Stomach (tissue), 9 donors: Measurements from ENCODE around the gene PRR23A. TPM values are rescaled to one million over a fixed set of nuclear protein-coding genes. Genes with fewer than 3 reads are reported as not detected.

Source experiments
- DNase-seq, 2 donors: peaks; one replicate each; pipeline versions ENCODE4 v3.0.0 to v3.0.0-alpha.2; 2013 to 2019
- H3K27ac ChIP-seq, 5 donors: fragments of 200-600 bp in 4 of 5; sonication (generic) in 4 of 5; one replicate each; pipeline ENCODE4 v1.5.1; 2013 to 2019; ENCODE audit warnings: mild to moderate bottlenecking in 1 of 5, moderate library complexity in 1 of 5
- H3K27me3 ChIP-seq, 3 donors: fragments of 200-600 bp; sonication (generic); one replicate each; pipeline ENCODE4 v1.5.1; 2017 to 2019; ENCODE audit warnings: mixed run types in 1 of 3
- H3K36me3 ChIP-seq, 4 donors: fragments of 200-600 bp; sonication (generic); 1 replicate in 3 of 4; 2 replicates in 1 of 4; pipeline ENCODE4 v1.5.1; 2016 to 2019
- H3K4me1 ChIP-seq, 4 donors: fragments of 200-600 bp; sonication (generic); one replicate each; pipeline ENCODE4 v1.5.1; 2016 to 2019
- H3K4me3 ChIP-seq, 4 donors: fragments of 200-600 bp; sonication (generic) in 3 of 4; one replicate each; pipeline ENCODE4 v1.5.1; 2016 to 2019; ENCODE audit warnings: mild to moderate bottlenecking in 1 of 4
- H3K9me3 ChIP-seq, 4 donors: fragments of 200-600 bp; sonication (generic); one replicate each; pipeline ENCODE4 v1.5.1; 2016 to 2019
- CTCF ChIP-seq, 7 experiments: fragments of 450-650 bp in 4 of 7; fragments of 200-600 bp in 3 of 7; sonication (generic) in 3 of 7; IDR thresholded peaks; one replicate each; pipeline ENCODE4 v1.5.1; 2016 to 2019; ENCODE audit warnings: antibody characterized with exemption in 7 of 7, control low read depth in 2 of 7, mild to moderate bottlenecking in 1 of 7
- EP300 ChIP-seq: sonication (generic); formaldehyde crosslinking; IDR thresholded peaks from one replicate; pipeline ENCODE4 v1.6.1; 2017; ENCODE audit warnings: antibody characterized with exemption
- POLR2A ChIP-seq, 4 donors: fragments of 450-650 bp; IDR thresholded peaks; one replicate each; pipeline ENCODE4 v1.6.1; 2016; ENCODE audit warnings: antibody characterized with exemption in 4 of 4, control low read depth in 2 of 4, mild to moderate bottlenecking in 1 of 4, moderate library complexity in 1 of 4
- POLR2AphosphoS5 ChIP-seq, 3 donors: sonication (generic); formaldehyde crosslinking; IDR thresholded peaks; one replicate each; pipeline ENCODE4 v1.6.1; 2016; ENCODE audit warnings: antibody characterized with exemption in 3 of 3
- WGBS, 5 donors: extraction: QIAGEN DNeasy Blood & Tissue Kit in 3 of 5; methylation state at CpG; one replicate each; pipeline versions ENCODE4 v1.1.5 to v1.1.7; 2013 to 2018; 5-methylcytosine and 5-hydroxymethylcytosine counted together
- intact Hi-C: fragments of 100-400 bp; cut with DNase I; formaldehyde crosslinking; loops from one replicate; pipeline ENCODE4 v1.15.1; 2023; ENCODE audit warnings: low total_unique reads
- polyA plus RNA-seq, 3 donors: library from polyadenylated mRNA; stranded (reverse); fragments of 200-250 nt; gene quantifications; one replicate each; pipeline ENCODE4 v1.2.3, GENCODE V29; 2013
- total RNA-seq, 5 donors: library from RNA; depleted of rRNA; stranded (reverse); fragments of >200 nt; gene quantifications; one replicate each; pipeline versions ENCODE4 v1.1.0 to v1.2.3, GENCODE V29; 2014 to 2016
- donor health status: healthy with polysubstance abuse.
- donor health status: Bipolar disorder and iron deficiency.
- donor health status: healthy.

The PRR23A gene
- total and polyA plus RNA-seq, 8 donors: not detected

- no peak for TF ChIP-seq EP300
- no peak for TF ChIP-seq CTCF (IDR thresholded peaks at IDR 0.05)
- Histone ChIP-seq H3K9me3 (no peaks in the 10 kb centered on the region), H3K4me3 (no peak overlapping the region), H3K27me3 (no peaks in the 10 kb centered on the region), H3K27ac (no peak overlapping the region), H3K36me3 (no peaks in the 10 kb centered on the region), H3K4me1 (no peaks in the 10 kb centered on the region)
- no peak for DNase-seq
- intact Hi-C loops: no loop called here
- 74 to 95% (median 83%) methylated on average over 2 of the region's 2 CpGs for WGBS, 5 donors
Measured at GRCh38 chr3:138987181-138987580, 18.9 kb downstream of the PRR23A start.

GRCh38 chr3:138985932-138986331 is 20.1 kb downstream of the PRR23A start:
- Histone ChIP-seq H3K27me3 (no peaks in the 10 kb centered on the region), H3K36me3 (no peaks in the 10 kb centered on the region), H3K4me1 (no peaks in the 10 kb centered on the region), H3K4me3 (no peak overlapping the region), H3K9me3 (no peaks in the 10 kb centered on the region), H3K27ac (no peak overlapping the region)
- DNase-seq: no peak
- 48 to 69% (median 58%) methylated on average over 4 of the region's 4 CpGs for WGBS, 5 donors
- intact Hi-C loops: no loop called here
- TF ChIP-seq CTCF (IDR thresholded peaks at IDR 0.05) (no peak), EP300 (no peak), POLR2A (IDR thresholded peaks at IDR 0.05) (no peak), POLR2AphosphoS5 (IDR thresholded peaks at IDR 0.05) (no peak)

DNA sequence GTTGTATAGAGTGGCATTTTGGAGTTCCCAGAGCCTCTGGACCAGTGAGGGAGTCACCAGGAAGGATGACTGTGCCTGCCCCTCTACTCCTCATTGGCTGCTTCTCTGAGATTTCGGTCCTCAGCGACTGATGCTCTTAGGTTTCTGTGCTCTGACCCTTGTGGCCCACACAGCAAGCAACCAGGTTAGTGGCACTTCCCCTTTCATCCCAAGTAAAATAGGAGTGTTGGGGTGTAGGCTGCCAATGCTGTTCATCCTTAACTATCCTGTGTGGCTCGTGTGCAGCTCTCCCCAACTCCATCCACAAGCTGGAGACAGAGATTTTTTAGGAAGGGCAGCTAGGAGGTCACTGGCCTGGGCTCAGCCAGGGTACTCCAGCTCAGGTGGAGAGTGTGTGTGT is 21.3 kb downstream of the PRR23A start:
- DNase-seq: no peak
- no peaks in the 10 kb centered on the region for H3K9me3 ChIP-seq
- WGBS, 5 donors: 49 to 73% (median 58%) methylated on average over 3 of the region's 3 CpGs
- no peak overlapping the region for H3K27ac ChIP-seq
- no peak overlapping the region for H3K4me3 ChIP-seq
- intact Hi-C loops: no loop called here
- H3K27me3 ChIP-seq: no peaks in the 10 kb centered on the region
- no peaks in the 10 kb centered on the region for H3K36me3 ChIP-seq
- TF ChIP-seq POLR2AphosphoS5 (IDR thresholded peaks at IDR 0.05): no peak
- TF ChIP-seq CTCF (IDR thresholded peaks at IDR 0.05): no peak
- no peak for TF ChIP-seq EP300
- no peak for TF ChIP-seq POLR2A (IDR thresholded peaks at IDR 0.05)
- H3K4me1 ChIP-seq: no peaks in the 10 kb centered on the region

GRCh38 chr3:138976047-138976446 is 30.0 kb downstream of the PRR23A start:
- intact Hi-C loops: no loop called here
- Histone ChIP-seq H3K9me3 (no peaks in the 10 kb centered on the region), H3K4me3 (no peak overlapping the region), H3K4me1 (peaks cover 0 to 6% (median 0%) of the 10 kb centered on the region in 4 donors), H3K27me3 (peaks cover 0 to 11% (median 3%) of the 10 kb centered on the region in 3 donors), H3K27ac (no peak overlapping the region), H3K36me3 (no peaks in the 10 kb centered on the region)
- TF ChIP-seq POLR2A (IDR thresholded peaks at IDR 0.05) (no peak), EP300 (no peak), CTCF (IDR thresholded peaks at IDR 0.05) (no peak), POLR2AphosphoS5 (IDR thresholded peaks at IDR 0.05) (no peak)
- DNase-seq: no peak

DNA sequence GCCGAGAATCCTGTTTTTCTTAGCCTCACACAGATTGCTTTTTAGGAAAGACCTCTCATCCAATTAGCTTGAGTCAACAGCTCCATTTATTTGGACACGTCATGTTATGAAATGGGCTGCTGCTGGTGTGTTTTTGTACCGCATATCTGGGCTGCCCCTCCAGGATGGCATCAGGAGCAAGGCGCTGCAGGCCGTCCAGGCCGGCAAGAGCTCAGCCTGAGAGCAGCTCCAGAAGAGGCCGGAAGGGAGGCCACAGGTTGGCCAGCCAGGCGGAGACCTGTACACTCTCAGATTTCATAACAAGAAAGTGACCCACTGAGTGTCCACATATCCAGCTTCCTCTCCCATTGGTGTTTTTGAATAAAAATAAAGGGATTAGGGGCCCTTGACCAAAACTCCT is 30.7 kb downstream of the PRR23A start:
- Histone ChIP-seq H3K4me1 (peaks cover 0 to 6% (median 0%) of the 10 kb centered on the region in 4 donors), H3K36me3 (no peaks in the 10 kb centered on the region), H3K9me3 (no peaks in the 10 kb centered on the region), H3K27ac (no peak overlapping the region), H3K4me3 (no peak overlapping the region), H3K27me3 (peaks cover 0 to 18% (median 5%) of the 10 kb centered on the region in 3 donors)
- WGBS, 5 donors: 86 to 93% (median 91%) methylated on average over 8 of the region's 8 CpGs
- no peak for TF ChIP-seq CTCF (IDR thresholded peaks at IDR 0.05)
- no peak for TF ChIP-seq EP300
- no peak for TF ChIP-seq POLR2AphosphoS5 (IDR thresholded peaks at IDR 0.05)
- no peak for TF ChIP-seq POLR2A (IDR thresholded peaks at IDR 0.05)
- DNase-seq: no peak
- intact Hi-C loops: no loop called here
